Body of pancreas (tissue), 4 donors: ENCODE measurements around the gene RNF25. TPM values are rescaled to one million over a fixed set of nuclear protein-coding genes. Genes with fewer than 3 reads are reported as not detected.

ENCODE experiments used
- ATAC-seq: fragments of 150-250 bp; one replicate; pipeline ENCODE4 v1.9.1; 2016
- DNase-seq, 4 donors: peaks; one replicate each; pipeline ENCODE4 v3.0.0-alpha.2; 2019
- H3K27ac ChIP-seq, 4 donors: fragments of 200-600 bp; sonication (generic); 1 replicate in 3 of 4; 2 replicates in 1 of 4; pipeline versions ENCODE4 v1.5.1 to v1.6.1; 2016 to 2019; ENCODE audit warnings: mild to moderate bottlenecking in 1 of 4, mixed read lengths in 1 of 4, moderate library complexity in 1 of 4
- H3K27me3 ChIP-seq, 2 donors: fragments of 200-600 bp; sonication (generic); one replicate each; pipeline ENCODE4 v1.6.0; 2016; ENCODE audit warnings: mild to moderate bottlenecking in 1 of 2
- H3K36me3 ChIP-seq, 2 donors: fragments of 200-600 bp; sonication (generic); replicated peaks in 1 of 2; 2 replicates each; pipeline ENCODE4 v1.5.1; 2016; ENCODE audit warnings: low read depth in 2 of 2; ENCODE audit not compliant: insufficient read depth in 1 of 2
- H3K4me1 ChIP-seq: fragments of 200-600 bp; sonication (generic); one replicate; pipeline ENCODE4 v1.6.0; 2016
- H3K4me3 ChIP-seq, 2 donors: fragments of 200-600 bp; sonication (generic); 1 replicate in 1 of 2; 2 replicates in 1 of 2; pipeline ENCODE4 v1.5.1; 2016 to 2019
- H3K9me3 ChIP-seq, 3 donors: fragments of 200-600 bp; sonication (generic); 1 replicate in 2 of 3; 2 replicates in 1 of 3; pipeline ENCODE4 v1.5.1; 2016
- POLR2A ChIP-seq, 3 donors: fragments of 450-650 bp; IDR thresholded peaks; one replicate each; pipeline ENCODE4 v1.6.1; 2016; ENCODE audit warnings: antibody characterized with exemption in 3 of 3, mild to moderate bottlenecking in 2 of 3
- WGBS, 2 donors: methylation state at CpG; one replicate each; pipeline ENCODE4 v1.1.5; 2017; 5-methylcytosine and 5-hydroxymethylcytosine counted together
- intact Hi-C: fragments of 100-400 bp; cut with DNase I; formaldehyde crosslinking; loops from one replicate; pipeline ENCODE4 v1.15.1; 2023
- total RNA-seq, 2 donors: library from RNA; depleted of rRNA; stranded (reverse); fragments of >200 nt; gene quantifications; one replicate each; pipeline ENCODE4 v1.1.0, GENCODE V29; 2016
- TF ChIP-seq, protein P1 (sequence below), 7 experiments: fragments of 450-650 bp in 4 of 7; fragments of 200-600 bp in 3 of 7; sonication (generic) in 3 of 7; IDR thresholded peaks; one replicate each; pipeline ENCODE4 v1.5.1; 2016 to 2019; ENCODE audit warnings: antibody characterized with exemption in 7 of 7

Gene RNF25
- total RNA-seq, 2 donors from 2014 or later: 3.0 to 14.8 TPM

DNA sequence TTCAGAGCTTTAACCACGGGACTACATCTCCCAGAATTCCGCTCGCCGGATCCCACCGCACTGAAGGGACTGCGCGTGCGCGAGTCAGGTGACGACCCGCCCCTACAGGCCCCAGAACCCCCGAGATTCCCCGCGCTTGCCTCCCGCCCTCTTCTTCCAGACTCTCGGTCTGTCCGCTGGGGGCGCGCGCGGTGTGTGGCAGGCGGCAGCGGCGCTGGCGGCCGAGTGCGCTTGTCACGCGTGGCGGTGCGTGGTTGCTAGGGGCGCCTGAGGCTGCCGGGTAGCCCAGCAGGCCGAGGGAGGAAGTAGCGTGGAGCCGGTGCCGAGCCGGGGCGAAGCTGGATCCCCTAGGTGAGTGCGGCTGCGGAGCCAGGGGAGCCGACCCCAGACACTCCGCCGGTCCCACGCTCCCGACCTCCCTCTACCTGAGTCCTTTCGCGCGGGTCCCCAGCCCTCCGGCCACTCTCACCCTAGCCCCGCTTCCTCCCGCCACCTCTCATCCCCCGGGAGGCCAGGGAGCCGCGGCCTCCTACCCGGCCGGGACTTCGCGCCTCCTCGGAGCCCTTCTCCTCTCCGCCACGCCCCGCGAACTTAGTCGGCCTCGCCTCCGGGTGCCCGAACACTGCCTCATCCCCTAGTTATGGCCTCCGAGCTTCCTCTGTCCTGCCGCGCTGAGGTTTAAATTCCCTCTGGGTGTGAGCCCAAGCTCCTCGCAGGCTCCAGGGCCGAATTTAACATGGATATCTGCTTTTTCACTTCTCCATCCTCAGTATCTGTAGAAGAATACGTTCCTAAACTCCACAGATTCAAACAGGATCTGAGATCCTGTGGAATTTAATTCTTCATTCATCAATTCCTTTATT is 39.1 kb upstream of the RNF25 start, which contains the start of gene TTLL4:
Gene TTLL4, plus strand, starts transcription at position 149 of the 863 bp plus-strand sequence. CDS start 26,842 bp downstream, outside the sequence.
- ATAC-seq (peak; percentile 98), DNase-seq (peak; percentile 98)
- peak within 1 kb of the TSS; percentile 78 to 91 (median 84) for H3K27ac ChIP-seq
- TF ChIP-seq POLR2A (IDR thresholded peaks at IDR 0.05): peak; percentile 48 to 78 (median 77)
- TF ChIP-seq, protein P1, sequence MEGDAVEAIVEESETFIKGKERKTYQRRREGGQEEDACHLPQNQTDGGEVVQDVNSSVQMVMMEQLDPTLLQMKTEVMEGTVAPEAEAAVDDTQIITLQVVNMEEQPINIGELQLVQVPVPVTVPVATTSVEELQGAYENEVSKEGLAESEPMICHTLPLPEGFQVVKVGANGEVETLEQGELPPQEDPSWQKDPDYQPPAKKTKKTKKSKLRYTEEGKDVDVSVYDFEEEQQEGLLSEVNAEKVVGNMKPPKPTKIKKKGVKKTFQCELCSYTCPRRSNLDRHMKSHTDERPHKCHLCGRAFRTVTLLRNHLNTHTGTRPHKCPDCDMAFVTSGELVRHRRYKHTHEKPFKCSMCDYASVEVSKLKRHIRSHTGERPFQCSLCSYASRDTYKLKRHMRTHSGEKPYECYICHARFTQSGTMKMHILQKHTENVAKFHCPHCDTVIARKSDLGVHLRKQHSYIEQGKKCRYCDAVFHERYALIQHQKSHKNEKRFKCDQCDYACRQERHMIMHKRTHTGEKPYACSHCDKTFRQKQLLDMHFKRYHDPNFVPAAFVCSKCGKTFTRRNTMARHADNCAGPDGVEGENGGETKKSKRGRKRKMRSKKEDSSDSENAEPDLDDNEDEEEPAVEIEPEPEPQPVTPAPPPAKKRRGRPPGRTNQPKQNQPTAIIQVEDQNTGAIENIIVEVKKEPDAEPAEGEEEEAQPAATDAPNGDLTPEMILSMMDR (IDR thresholded peaks at IDR 0.05): peak; percentile 85 to 96 (median 89)
- peaks cover 19% of the 10 kb centered on the region for H3K4me1 ChIP-seq
- H3K36me3 ChIP-seq: no peaks in the 10 kb centered on the region
- H3K9me3 ChIP-seq: no peaks in the 10 kb centered on the region
- H3K4me3 ChIP-seq: peak within 1 kb of the TSS; percentile 34 to 58
- H3K27me3 ChIP-seq: no peaks in the 10 kb centered on the region
- WGBS, 2 donors: 0 to 1% methylated on average over 25 to 66 of the region's 74 CpGs
- intact Hi-C loops: no loop called here

DNA sequence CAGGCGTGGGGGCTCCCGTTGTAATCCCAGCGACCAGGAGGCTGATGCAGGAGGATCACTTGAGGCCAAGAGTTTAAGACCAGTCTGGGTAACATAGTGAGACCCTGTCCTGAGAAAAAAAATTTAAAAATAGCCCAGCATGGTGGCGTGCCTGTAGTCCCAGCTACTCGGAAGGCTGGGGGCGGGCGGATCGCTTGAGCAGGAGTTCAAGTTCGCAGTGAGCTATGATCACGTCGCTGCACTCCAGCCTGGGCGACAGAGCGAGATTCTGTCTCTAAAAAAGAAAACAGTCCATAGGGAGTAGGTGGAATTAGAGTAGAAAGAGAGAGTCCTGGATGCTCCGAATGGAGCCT is 38.5 kb upstream of the RNF25 start:
- peak overlapping the region in 2 of 4 donors; percentile 78 to 91 for H3K27ac ChIP-seq

DNA sequence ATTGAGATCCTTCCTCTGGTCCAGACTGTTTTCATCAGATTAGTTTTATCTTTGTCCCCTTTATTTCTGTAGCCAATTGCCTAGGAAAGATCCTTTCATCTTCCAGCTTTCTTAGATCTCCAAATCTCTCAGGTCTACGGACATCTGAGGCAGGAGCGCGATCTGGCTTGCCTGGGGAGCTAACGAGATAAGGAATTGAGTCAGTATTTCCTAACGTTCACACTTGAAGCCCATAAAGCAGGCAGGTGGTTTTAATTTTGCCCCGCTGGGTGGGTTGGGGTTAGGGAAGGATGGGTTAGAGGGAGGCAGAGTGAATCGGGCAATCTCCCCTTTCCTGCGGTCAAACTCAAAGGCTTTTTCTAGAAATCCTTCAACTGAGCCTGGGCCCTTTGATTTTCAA is 38.1 kb upstream of the RNF25 start:
- Histone ChIP-seq H3K27me3 (no peaks in the 10 kb centered on the region), H3K36me3 (no peaks in the 10 kb centered on the region), H3K27ac (no peak overlapping the region), H3K4me1 (peaks cover 19% of the 10 kb centered on the region), H3K4me3 (no peak overlapping the region), H3K9me3 (no peaks in the 10 kb centered on the region)
- intact Hi-C loops: loop anchor here (10.0 kb wide), 1 partner anchor 145 kb away; the partner anchor contains the start of gene WNT6
- WGBS, 2 donors: 73 to 79% methylated on average over 8 of the region's 8 CpGs
- no peak for TF ChIP-seq POLR2A (IDR thresholded peaks at IDR 0.05)
- TF ChIP-seq, protein P1 (IDR thresholded peaks at IDR 0.05): no peak
- ATAC-seq (no peak), DNase-seq (no peak)

More for the DNA sequence above, 38.5 kb upstream of the RNF25 start:
- DNase-seq (no peak), ATAC-seq (no peak)
- Histone ChIP-seq H3K9me3 (no peaks in the 10 kb centered on the region), H3K4me3 (no peak overlapping the region), H3K27me3 (no peaks in the 10 kb centered on the region), H3K4me1 (peaks cover 19% of the 10 kb centered on the region), H3K36me3 (no peaks in the 10 kb centered on the region)
- intact Hi-C loops: no loop called here
- no peak for TF ChIP-seq POLR2A (IDR thresholded peaks at IDR 0.05)
- TF ChIP-seq, protein P1 (IDR thresholded peaks at IDR 0.05): no peak
- WGBS, 2 donors: 45 to 47% methylated on average over 14 of the region's 14 CpGs

DNA sequence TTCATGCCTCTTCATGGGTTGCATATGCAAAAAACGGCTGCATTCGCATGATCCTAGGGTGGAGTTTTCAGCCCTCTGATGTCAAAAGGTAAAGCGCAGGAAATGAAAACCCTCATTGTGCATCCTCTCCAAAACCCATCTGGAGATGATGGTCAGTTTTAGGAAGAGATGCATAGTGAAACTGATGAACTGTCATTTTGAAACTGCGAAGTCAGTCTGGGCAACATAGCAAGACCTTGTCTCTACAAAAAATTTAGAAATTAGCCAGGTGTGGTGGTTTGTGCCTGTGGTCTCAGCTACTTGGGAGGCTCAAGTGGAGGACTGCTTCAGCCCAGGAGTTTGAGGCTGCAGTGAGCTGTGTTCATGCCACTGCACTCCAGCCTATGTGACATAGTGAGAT is 36.3 kb upstream of the RNF25 start:
- Histone ChIP-seq H3K27ac (no peak overlapping the region), H3K36me3 (no peaks in the 10 kb centered on the region), H3K9me3 (no peaks in the 10 kb centered on the region), H3K4me3 (no peak overlapping the region), H3K4me1 (peaks cover 16% of the 10 kb centered on the region), H3K27me3 (no peaks in the 10 kb centered on the region)
- DNase-seq (no peak), ATAC-seq (no peak)
- intact Hi-C loops: loop anchor here (10.0 kb wide), 1 partner anchor 147 kb away; the partner anchor contains the start of gene WNT6
- whole genome bisulfite sequencing, 2 donors: 88 to 90% methylated on average over 4 of the region's 4 CpGs
- TF ChIP-seq, protein P1 (IDR thresholded peaks at IDR 0.05): no peak
- TF ChIP-seq POLR2A (IDR thresholded peaks at IDR 0.05): no peak
